Heart left ventricle (tissue), 16 donors: Measurements from ENCODE around the gene ZNF474. TPM values are rescaled to one million over a fixed set of nuclear protein-coding genes. Genes with fewer than 3 reads are reported as not detected.
"Not testable (repeated sequence)": the region's sequence is repeated elsewhere in the genome, so short reads cannot be mapped to it uniquely, and the experiment has no call there.

Experiments
- ATAC-seq, 4 donors: fragments of 200-7000 bp; cut with Tn5 transposase; one replicate each; pipeline ENCODE4 v1.9.1; 2020 to 2022; ENCODE audit warnings: moderate library complexity in 4 of 4, mild to moderate bottlenecking in 3 of 4, moderate number of reproducible peaks in 1 of 4
- DNase-seq, 5 donors: peaks; one replicate each; pipeline ENCODE4 v3.0.0-alpha.2; 2020
- H3K27ac ChIP-seq, 12 donors: fragments of 200-600 bp; sonication (generic) in 4 of 12; one replicate each; pipeline versions ENCODE4 v1.5.0 to v1.8.0; 2016 to 2022; ENCODE audit warnings: mild to moderate bottlenecking in 2 of 12
- H3K27me3 ChIP-seq, 9 donors: fragments of 200-600 bp; sonication (generic) in 2 of 9; one replicate each; pipeline versions ENCODE4 v1.5.1 to v1.8.0; 2016 to 2022; ENCODE audit warnings: mild to moderate bottlenecking in 3 of 9
- H3K36me3 ChIP-seq, 9 donors: fragments of 200-600 bp; sonication (generic) in 2 of 9; one replicate each; pipeline versions ENCODE4 v1.5.0 to v1.8.0; 2018 to 2022; ENCODE audit warnings: mild to moderate bottlenecking in 2 of 9
- H3K4me1 ChIP-seq, 12 donors: fragments of 200-600 bp; sonication (generic) in 4 of 12; one replicate each; pipeline versions ENCODE4 v1.5.0 to v1.8.0; 2016 to 2022; ENCODE audit warnings: mild to moderate bottlenecking in 3 of 12
- H3K4me3 ChIP-seq, 12 donors: fragments of 200-600 bp; sonication (generic) in 4 of 12; one replicate each; pipeline versions ENCODE4 v1.5.0 to v1.8.0; 2017 to 2022; ENCODE audit warnings: mild to moderate bottlenecking in 9 of 12, moderate library complexity in 4 of 12
- H3K9me3 ChIP-seq, 12 donors: fragments of 200-600 bp; sonication (generic) in 4 of 12; one replicate each; pipeline versions ENCODE4 v1.5.0 to v1.8.0; 2016 to 2022; ENCODE audit warnings: mild to moderate bottlenecking in 1 of 12
- POLR2A ChIP-seq, 2 donors: fragments of 450-650 bp; IDR thresholded peaks; one replicate each; pipeline ENCODE4 v1.6.1; 2017; ENCODE audit warnings: antibody characterized with exemption in 2 of 2, mild to moderate bottlenecking in 2 of 2, moderate library complexity in 2 of 2
- WGBS, 4 donors: extraction: QIAGEN DNeasy Blood & Tissue Kit in 2 of 4; methylation state at CpG; one replicate each; pipeline versions ENCODE4 v1.1.5 to v1.1.7; 2013 to 2018; 5-methylcytosine and 5-hydroxymethylcytosine counted together
- intact Hi-C, 10 donors: fragments of 100-400 bp; cut with DNase I; formaldehyde crosslinking; loops; one replicate each; pipeline versions ENCODE4 v1.11.1 to v1.14.2; 2022
- polyA plus RNA-seq, 2 donors: library from polyadenylated mRNA; stranded (reverse); fragments of 200-250 nt; gene quantifications; one replicate each; pipeline ENCODE4 v1.2.3, GENCODE V29; 2013
- total RNA-seq, 9 donors: library from RNA; depleted of rRNA in 2 of 9; stranded (reverse); fragments of >200 nt in 2 of 9; fragmentation: NEBNext Ultra II Directional in 3 of 9; extraction: Animal tissue kit (Norgen Biotek cat#: 25700) in 3 of 9; gene quantifications; one replicate each; pipeline versions ENCODE4 v1.1.0 to v1.2.4, GENCODE V29; 2016 to 2023
- TF ChIP-seq, protein P1 (sequence below), 12 donors: fragments of 200-600 bp; sonication (generic) in 4 of 12; IDR thresholded peaks; one replicate each; pipeline versions ENCODE4 v1.5.0 to v1.8.0; 2018 to 2022; ENCODE audit warnings: antibody characterized with exemption in 12 of 12, mild to moderate bottlenecking in 5 of 12
- donor health status: ischemic (EF 13 %, LVEDD 7.1; RV severe dilation, severe dysfunction).
- donor health status: healthy with polysubstance abuse.
- donor health status: DM: no; HTN: yes; CAD: no.
- donor health status: DM: no; HTN: no; CAD: no.
- donor health status: ischemic (EF 25% LVEDD 6.9; RV normal size, moderate dysfunction).
- donor health status: ischemic (EF 25% LVEDD 5.7; RV mildly dilated, moderate dysfunction).
- donor health status: healthy.
- donor health status: DM: yes; HTN: yes; CAD: no.
- donor health status: ischemic (EF 35%, LVEDD 5.7; RV mildly dilated, moderate dysfunction).
- donor health status: nonischemic (EF 11% LVEDD 7.7; RV severe dilation, severe dysfunction).
- donor health status: DM: yes; HTN: yes; CAD: no.
- donor health status: PGD.
- donor health status: ischemic (EF 29% LVEDD 5.4; RV normal size, mild dysfunction).
- donor health status: nonischemic (EF 23%, LVEDD 6.1; RV moderate dilation, normal function).

Gene ZNF474
- total and polyA plus RNA-seq, 11 donors, result 0.03 to 0.25 (median 0.16) TPM; not detected in 6

DNA sequence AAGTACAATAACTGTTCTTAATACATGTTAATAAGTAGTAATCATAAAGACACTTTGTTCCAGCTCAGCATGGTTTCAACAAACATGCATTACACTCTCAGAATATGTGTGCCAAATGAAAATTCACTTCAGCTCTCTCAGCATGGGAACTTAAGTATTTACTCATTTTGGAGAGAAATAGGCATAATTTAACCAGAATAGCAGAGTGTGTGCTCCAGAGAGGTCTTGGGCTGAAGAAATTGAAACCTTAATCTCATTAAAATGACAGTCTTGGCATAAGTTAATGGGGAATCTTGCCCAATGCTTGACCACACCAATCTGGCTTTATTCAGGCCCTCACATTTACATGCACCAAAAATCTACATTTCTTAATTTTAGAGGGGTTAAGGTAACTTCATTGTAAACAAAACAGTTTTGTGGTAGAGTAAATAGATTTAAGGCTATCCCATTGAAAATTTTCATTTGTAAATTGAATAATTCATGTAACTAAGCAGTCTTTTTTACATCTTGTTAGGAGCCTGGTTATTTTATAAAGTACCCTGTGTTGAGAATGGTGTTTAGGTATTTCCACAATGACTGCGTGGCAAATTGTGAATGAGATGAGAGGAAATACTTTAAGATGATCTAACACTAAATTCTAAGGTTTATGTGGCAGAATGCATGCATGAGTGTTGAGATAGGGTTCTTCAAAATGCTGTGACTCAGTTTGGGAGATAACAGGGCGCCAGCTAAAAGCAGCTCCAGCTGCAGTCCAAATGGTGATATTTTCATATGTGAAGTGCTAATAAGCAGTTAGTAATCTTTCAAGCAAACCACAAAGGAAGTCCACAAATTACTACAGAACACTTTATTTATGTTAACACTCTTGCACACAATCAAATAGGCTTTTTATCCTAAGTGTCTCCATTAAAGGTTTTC lies 40.0 kb upstream of the ZNF474 start:
- H3K9me3 ChIP-seq, result no peaks in the 10 kb centered on the region
- no peaks in the 10 kb centered on the region for H3K36me3 ChIP-seq
- DNase-seq (peak in 1 of 5 donors; percentile 34), ATAC-seq (peak in 1 of 4 donors; percentile 84)
- no peaks in the 10 kb centered on the region for H3K27me3 ChIP-seq
- H3K4me1 ChIP-seq, result peaks cover 0 to 16% (median 0%) of the 10 kb centered on the region in 12 donors
- peak overlapping the region in 1 of 12 donors; percentile 4 for H3K27ac ChIP-seq
- no peak for TF ChIP-seq POLR2A (IDR thresholded peaks at IDR 0.05)
- TF ChIP-seq, protein P1, sequence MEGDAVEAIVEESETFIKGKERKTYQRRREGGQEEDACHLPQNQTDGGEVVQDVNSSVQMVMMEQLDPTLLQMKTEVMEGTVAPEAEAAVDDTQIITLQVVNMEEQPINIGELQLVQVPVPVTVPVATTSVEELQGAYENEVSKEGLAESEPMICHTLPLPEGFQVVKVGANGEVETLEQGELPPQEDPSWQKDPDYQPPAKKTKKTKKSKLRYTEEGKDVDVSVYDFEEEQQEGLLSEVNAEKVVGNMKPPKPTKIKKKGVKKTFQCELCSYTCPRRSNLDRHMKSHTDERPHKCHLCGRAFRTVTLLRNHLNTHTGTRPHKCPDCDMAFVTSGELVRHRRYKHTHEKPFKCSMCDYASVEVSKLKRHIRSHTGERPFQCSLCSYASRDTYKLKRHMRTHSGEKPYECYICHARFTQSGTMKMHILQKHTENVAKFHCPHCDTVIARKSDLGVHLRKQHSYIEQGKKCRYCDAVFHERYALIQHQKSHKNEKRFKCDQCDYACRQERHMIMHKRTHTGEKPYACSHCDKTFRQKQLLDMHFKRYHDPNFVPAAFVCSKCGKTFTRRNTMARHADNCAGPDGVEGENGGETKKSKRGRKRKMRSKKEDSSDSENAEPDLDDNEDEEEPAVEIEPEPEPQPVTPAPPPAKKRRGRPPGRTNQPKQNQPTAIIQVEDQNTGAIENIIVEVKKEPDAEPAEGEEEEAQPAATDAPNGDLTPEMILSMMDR (IDR thresholded peaks at IDR 0.05), result no peak
- H3K4me3 ChIP-seq, result no peak overlapping the region
- intact Hi-C loops, result no loop called here
- WGBS, 4 donors, result 36 to 62% (median 53%) methylated on average over 2 of the region's 2 CpGs

DNA sequence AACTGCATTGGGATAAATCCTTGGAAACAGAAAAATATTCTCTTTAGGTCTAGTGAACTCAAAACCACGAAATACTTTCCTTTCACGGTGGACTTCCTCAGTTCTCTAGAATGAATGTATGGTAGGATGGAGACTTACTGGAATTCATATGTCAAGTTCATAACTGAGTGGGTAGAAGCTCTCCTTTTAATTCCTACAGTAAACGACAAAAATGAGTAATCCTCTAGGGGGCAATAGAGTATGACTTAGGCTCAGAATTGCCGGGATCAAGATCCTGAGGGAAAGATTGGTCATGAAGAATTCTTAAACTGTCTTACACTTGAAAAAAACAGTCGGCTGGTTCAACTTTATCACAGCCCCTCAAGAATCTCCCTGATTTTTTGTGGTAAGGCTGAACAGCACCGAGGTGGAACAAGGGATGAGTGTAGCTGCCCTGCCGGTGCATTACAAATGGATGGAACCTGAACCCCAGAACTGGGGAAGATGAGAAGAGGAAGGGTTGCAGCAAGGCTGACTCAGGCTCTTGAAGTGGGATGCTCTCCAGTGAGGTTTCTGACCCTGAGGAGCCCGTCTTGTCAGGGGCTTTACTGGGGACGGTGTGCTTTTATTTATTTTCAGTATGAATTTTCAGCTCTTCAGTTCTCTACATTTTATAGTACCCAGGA lies 37.3 kb upstream of the ZNF474 start:
- TF ChIP-seq, protein P1 (IDR thresholded peaks at IDR 0.05), result peak in 11 of 12 donors; percentile 14 to 49 (median 29)
- TF ChIP-seq POLR2A (IDR thresholded peaks at IDR 0.05), result no peak
- Histone ChIP-seq H3K27ac (no peak overlapping the region), H3K4me1 (peaks cover 0 to 16% (median 0%) of the 10 kb centered on the region in 12 donors), H3K36me3 (no peaks in the 10 kb centered on the region), H3K9me3 (no peaks in the 10 kb centered on the region), H3K4me3 (no peak overlapping the region), H3K27me3 (no peaks in the 10 kb centered on the region)
- ATAC-seq (no peak), DNase-seq (no peak)
- WGBS, 4 donors, result 45 to 50% (median 48%) methylated on average over 9 of the region's 9 CpGs
- intact Hi-C loops, result no loop called here

DNA sequence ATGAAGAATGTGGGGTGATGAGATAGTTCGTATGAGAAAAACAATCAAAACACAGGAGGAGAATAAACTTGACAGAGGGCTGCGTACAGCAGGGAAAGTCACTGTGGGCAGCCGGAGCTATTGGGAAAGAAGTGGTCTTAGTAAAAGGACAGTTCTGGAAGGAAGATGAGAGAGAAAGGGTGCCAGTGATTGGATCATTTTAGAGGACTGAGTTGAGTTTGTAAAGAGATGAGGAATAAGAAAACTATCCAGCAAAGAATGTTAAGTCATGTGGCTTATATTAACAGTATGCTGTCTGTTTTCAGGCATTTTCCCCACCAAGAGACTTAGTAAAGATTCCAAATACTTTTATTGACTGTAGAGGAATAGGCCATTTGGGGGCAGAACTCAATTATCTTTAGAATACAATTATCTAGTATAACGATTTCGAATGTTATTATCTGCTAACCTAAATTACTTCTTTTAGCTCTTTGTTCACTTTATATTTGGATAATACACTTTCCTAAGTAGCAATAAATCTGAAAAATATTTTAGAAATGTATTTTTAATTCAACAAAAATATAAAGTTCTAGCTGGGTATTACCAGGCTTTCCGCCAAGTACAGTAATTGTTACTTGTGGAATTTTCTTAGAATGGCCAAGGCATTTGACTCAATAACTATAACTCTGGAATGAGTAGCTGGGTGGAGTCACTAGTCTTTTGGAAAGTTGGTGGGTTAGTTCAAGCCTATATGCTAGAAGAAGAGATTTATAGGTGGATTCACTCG lies 35.7 kb upstream of the ZNF474 start:
- DNase-seq, result no peak
- TF ChIP-seq, protein P1 (IDR thresholded peaks at IDR 0.05), result no peak
- TF ChIP-seq POLR2A (IDR thresholded peaks at IDR 0.05), result no peak
- Histone ChIP-seq H3K9me3 (no peaks in the 10 kb centered on the region), H3K27ac (no peak overlapping the region), H3K27me3 (no peaks in the 10 kb centered on the region), H3K4me3 (no peak overlapping the region), H3K4me1 (peaks cover 0 to 14% (median 0%) of the 10 kb centered on the region in 12 donors), H3K36me3 (no peaks in the 10 kb centered on the region)
- intact Hi-C loops, result no loop called here
- no peak for ATAC-seq
- 82 to 88% (median 83%) methylated on average over 7 of the region's 7 CpGs for WGBS, 4 donors

DNA sequence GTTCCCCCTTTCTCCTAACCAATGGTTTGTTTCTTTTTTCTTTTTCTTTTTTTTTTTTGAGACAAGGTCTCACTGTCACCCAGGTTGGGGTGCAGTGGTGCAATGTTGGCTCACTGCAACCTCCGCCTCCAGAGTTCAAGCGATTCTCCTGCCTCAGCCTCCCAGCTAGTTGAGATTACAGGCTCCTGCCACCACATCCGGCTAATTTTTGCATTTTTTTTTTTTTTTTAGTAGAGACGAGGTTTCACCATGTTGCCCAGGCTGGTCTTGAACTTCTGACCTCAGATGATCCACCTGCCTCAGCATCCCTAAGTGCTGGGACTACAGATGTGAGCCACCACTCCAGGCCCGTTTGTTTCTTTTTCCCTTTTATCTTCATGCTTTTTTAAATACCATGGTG lies 35.1 kb upstream of the ZNF474 start:
- intact Hi-C loops, DNase-seq, ATAC-seq, H3K36me3 ChIP-seq, H3K27me3 ChIP-seq, H3K9me3 ChIP-seq, H3K27ac ChIP-seq, H3K4me1 ChIP-seq, H3K4me3 ChIP-seq: not testable (repeated sequence)
- WGBS, 4 donors, result 89 to 91% (median 90%) methylated on average over 5 of the region's 5 CpGs
